Osteoblast (primary cell): ENCODE measurements around the gene CFB. TPM values are rescaled to one million over a fixed set of nuclear protein-coding genes. Genes with fewer than 3 reads are reported as not detected.

ENCODE experiments used
- DNase-seq: peaks from one replicate; pipeline ENCODE4 v3.0.0; 2011; ENCODE audit warnings: low spot score, mixed read lengths; ENCODE audit not compliant: insufficient read length; ENCODE audit errors: missing footprints
- H2AFZ ChIP-seq: 2 replicates; pipeline ENCODE4 v1.6.0; 2011; ENCODE audit warnings: mild to moderate bottlenecking, low read length
- H3K27ac ChIP-seq: 2 replicates; pipeline ENCODE4 v1.5.1; 2011; ENCODE audit warnings: mild to moderate bottlenecking, low read depth, low read length, moderate library complexity
- H3K27me3 ChIP-seq: 2 replicates; pipeline ENCODE4 v1.6.0; 2012; ENCODE audit warnings: mild to moderate bottlenecking, control low read depth, inconsistent platforms, low read length, moderate library complexity; ENCODE audit not compliant: insufficient read depth
- H3K36me3 ChIP-seq: 2 replicates; pipeline ENCODE4 v1.5.1; 2011; ENCODE audit warnings: mild to moderate bottlenecking, low read length, control low read depth, moderate library complexity; ENCODE audit not compliant: insufficient read depth
- H3K4me1 ChIP-seq: 2 replicates; pipeline ENCODE4 v1.5.1; 2011; ENCODE audit warnings: mild to moderate bottlenecking, low read length, control low read depth, moderate library complexity; ENCODE audit not compliant: insufficient read depth
- H3K4me2 ChIP-seq: 2 replicates; pipeline ENCODE4 v1.6.0; 2011; ENCODE audit warnings: mild to moderate bottlenecking, low read length; ENCODE audit not compliant: insufficient read depth
- H3K4me3 ChIP-seq: fragments of 200-600 bp; sonication (generic); 3 replicates; pipeline ENCODE4 v1.5.1; 2012; ENCODE audit warnings: mild to moderate bottlenecking, low read length, inconsistent platforms; ENCODE audit not compliant: insufficient read depth
- H3K79me2 ChIP-seq: 2 replicates; pipeline ENCODE4 v1.6.0; 2012; ENCODE audit warnings: mild to moderate bottlenecking, low read length, control low read depth, inconsistent platforms; ENCODE audit not compliant: insufficient read depth
- H3K9me3 ChIP-seq: 2 replicates; pipeline ENCODE4 v1.5.1; 2011; ENCODE audit warnings: low read depth, low read length, control low read depth
- H4K20me1 ChIP-seq: 2 replicates; pipeline ENCODE4 v1.6.0; 2012; ENCODE audit warnings: mild to moderate bottlenecking, low read length, control low read depth; ENCODE audit not compliant: insufficient read depth
- total RNA-seq: library from RNA; depleted of rRNA; stranded (reverse); fragments of >200 nt; gene quantifications from 2 replicates; pipeline ENCODE4 v1.2.3, GENCODE V29; 2012
- TF ChIP-seq, protein P1 (sequence below): IDR thresholded peaks from 2 replicates; pipeline ENCODE4 v1.5.1; 2011; ENCODE audit warnings: mild to moderate bottlenecking, low read depth, low read length, moderate library complexity; ENCODE audit errors: extremely low read depth

CFB gene
- total RNA-seq: 16.5 and 26.8 TPM in 2 replicates

DNA sequence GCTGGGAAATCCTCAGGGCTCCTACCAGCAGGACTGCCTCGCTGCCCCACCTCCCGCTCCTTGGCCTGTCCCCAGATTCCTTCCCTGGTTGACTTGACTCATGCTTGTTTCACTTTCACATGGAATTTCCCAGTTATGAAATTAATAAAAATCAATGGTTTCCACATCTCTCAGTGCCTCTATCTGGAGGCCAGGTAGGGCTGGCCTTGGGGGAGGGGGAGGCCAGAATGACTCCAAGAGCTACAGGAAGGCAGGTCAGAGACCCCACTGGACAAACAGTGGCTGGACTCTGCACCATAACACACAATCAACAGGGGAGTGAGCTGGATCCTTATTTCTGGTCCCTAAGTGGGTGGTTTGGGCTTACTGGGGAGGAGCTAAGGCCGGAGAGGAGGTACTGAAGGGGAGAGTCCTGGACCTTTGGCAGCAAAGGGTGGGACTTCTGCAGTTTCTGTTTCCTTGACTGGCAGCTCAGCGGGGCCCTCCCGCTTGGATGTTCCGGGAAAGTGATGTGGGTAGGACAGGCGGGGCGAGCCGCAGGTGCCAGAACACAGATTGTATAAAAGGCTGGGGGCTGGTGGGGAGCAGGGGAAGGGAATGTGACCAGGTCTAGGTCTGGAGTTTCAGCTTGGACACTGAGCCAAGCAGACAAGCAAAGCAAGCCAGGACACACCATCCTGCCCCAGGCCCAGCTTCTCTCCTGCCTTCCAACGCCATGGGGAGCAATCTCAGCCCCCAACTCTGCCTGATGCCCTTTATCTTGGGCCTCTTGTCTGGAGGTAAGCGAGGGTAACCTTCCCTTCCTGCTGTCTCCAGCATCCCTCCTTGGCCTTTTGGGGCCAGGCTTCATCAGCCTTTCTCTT, at the start of gene CFB:
Gene CFB, plus strand, starts transcription at position 589 of the 863 bp plus-strand sequence. Its CDS starts 127 bp downstream, at position 716.
- Histone ChIP-seq H3K4me2 (peak within 1 kb of the TSS; percentile 94), H3K79me2 (no peaks in the 10 kb centered on the region), H3K4me1 (peaks cover 23% of the 10 kb centered on the region), H3K27ac (peak within 1 kb of the TSS; percentile 81), H3K36me3 (no peaks in the 10 kb centered on the region), H3K9me3 (no peaks in the 10 kb centered on the region), H3K27me3 (peaks cover 5% of the 10 kb centered on the region), H4K20me1 (no peaks in the 10 kb centered on the region), H2AFZ (peak within 1 kb of the TSS; percentile 87), H3K4me3 (peak within 1 kb of the TSS; percentile 68)
- TF ChIP-seq, protein P1, sequence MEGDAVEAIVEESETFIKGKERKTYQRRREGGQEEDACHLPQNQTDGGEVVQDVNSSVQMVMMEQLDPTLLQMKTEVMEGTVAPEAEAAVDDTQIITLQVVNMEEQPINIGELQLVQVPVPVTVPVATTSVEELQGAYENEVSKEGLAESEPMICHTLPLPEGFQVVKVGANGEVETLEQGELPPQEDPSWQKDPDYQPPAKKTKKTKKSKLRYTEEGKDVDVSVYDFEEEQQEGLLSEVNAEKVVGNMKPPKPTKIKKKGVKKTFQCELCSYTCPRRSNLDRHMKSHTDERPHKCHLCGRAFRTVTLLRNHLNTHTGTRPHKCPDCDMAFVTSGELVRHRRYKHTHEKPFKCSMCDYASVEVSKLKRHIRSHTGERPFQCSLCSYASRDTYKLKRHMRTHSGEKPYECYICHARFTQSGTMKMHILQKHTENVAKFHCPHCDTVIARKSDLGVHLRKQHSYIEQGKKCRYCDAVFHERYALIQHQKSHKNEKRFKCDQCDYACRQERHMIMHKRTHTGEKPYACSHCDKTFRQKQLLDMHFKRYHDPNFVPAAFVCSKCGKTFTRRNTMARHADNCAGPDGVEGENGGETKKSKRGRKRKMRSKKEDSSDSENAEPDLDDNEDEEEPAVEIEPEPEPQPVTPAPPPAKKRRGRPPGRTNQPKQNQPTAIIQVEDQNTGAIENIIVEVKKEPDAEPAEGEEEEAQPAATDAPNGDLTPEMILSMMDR: no peak
- DNase-seq: peak; percentile 97

DNA sequence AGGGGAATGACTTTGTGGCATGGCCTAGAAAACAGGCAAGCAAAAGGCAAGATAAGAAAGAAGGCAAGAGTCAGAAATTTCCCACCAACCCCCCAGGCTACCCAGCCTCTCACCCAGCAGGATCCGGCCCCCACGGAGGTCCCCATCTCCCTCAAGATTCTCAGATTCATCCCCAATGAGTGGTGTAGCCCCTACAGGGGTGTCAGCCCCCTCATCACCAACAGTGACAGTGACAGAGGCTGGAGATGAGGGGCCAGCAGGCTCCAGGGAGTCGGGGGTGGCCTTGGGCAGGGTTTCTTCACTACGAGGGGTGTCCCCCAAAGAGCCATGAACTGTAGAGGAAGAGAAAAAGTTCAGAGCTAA, 49.4 kb upstream of the CFB start:
- no peak for DNase-seq
- Histone ChIP-seq H3K79me2 (peaks cover 13% of the 10 kb centered on the region), H2AFZ (peak overlapping the region; percentile 73), H3K27me3 (no peaks in the 10 kb centered on the region), H4K20me1 (no peaks in the 10 kb centered on the region), H3K9me3 (no peaks in the 10 kb centered on the region), H3K4me3 (peak overlapping the region; percentile 87), H3K4me1 (peaks cover 12% of the 10 kb centered on the region), H3K27ac (peak overlapping the region; percentile 3), H3K36me3 (peaks cover 34% of the 10 kb centered on the region), H3K4me2 (peak overlapping the region; percentile 87)
- TF ChIP-seq, protein P1: no peak

DNA sequence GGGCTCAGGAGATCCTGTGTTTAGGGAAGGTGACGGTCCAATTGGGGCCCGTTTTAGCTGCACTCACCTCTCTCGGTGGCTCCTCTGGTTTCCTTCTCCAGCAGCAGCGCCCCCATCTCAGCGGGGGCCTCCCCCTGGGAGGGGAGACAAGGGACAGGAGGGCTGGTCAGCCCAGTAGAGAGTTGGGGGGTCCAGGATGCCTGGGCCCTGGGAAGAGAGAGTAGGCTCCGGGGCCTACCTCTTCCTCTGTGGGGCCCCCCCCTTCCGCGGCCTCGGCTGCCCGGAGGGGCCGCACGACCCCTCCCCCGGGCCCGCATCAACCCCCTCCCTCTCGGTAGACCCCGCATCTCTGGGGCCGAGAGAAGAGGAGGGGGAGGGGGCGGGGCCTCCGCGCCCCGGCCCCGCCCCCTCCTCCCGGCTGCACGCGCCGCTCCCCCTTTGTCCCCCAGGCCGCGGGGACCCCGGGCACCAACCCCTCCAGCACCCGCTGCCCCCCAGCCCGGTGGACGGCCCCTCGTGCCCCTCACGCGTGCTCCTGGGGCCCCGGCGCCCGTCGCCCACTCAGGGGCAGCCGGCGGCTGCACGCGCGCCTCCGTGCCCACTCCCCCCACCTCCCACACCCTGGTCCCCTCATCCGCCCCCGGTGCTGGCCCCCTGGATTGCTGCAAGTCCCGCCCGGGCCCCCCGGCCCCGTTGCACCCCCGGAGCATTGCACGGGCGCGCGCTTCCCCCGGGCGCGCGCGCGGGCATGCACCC, 48.9 kb upstream of the CFB start:
- peak; percentile 81 for DNase-seq
- H3K9me3 ChIP-seq: no peaks in the 10 kb centered on the region
- peak overlapping the region; percentile 87 for H3K4me2 ChIP-seq
- peaks cover 13% of the 10 kb centered on the region for H3K79me2 ChIP-seq
- H3K27me3 ChIP-seq: no peaks in the 10 kb centered on the region
- peaks cover 12% of the 10 kb centered on the region for H3K4me1 ChIP-seq
- H4K20me1 ChIP-seq: no peaks in the 10 kb centered on the region
- TF ChIP-seq, protein P1: no peak
- peak overlapping the region; percentile 73 for H2AFZ ChIP-seq
- peak overlapping the region; percentile 87 for H3K4me3 ChIP-seq
- peaks cover 28% of the 10 kb centered on the region for H3K36me3 ChIP-seq
- peak overlapping the region; percentile 3 for H3K27ac ChIP-seq
